Esophagus muscularis mucosa (tissue), 4 donors: ENCODE measurements around the gene CYTH3. TPM values are rescaled to one million over a fixed set of nuclear protein-coding genes. Genes with fewer than 3 reads are reported as not detected.

ENCODE experiments used
- DNase-seq: peaks from one replicate; pipeline ENCODE4 v3.0.0-alpha.2; 2017; ENCODE audit errors: extremely low spot score
- H3K27ac ChIP-seq, 4 donors: fragments of 200-600 bp; sonication (generic); replicated peaks in 1 of 4; 1 replicate in 3 of 4; 2 replicates in 1 of 4; pipeline ENCODE4 v1.5.1; 2016 to 2019; ENCODE audit warnings: mild to moderate bottlenecking in 1 of 4
- H3K27me3 ChIP-seq, 4 donors: fragments of 200-600 bp; sonication (generic); one replicate each; pipeline versions ENCODE4 v1.5.1 to v1.6.0; 2016 to 2019
- H3K36me3 ChIP-seq, 4 donors: fragments of 200-600 bp; sonication (generic); one replicate each; pipeline ENCODE4 v1.5.1; 2016 to 2019
- H3K4me1 ChIP-seq, 4 donors: fragments of 200-600 bp; sonication (generic); one replicate each; pipeline ENCODE4 v1.5.1; 2016 to 2019
- H3K4me3 ChIP-seq, 4 donors: fragments of 200-600 bp; sonication (generic); 1 replicate in 2 of 4; 2 replicates in 2 of 4; pipeline ENCODE4 v1.5.1; 2016 to 2019; ENCODE audit warnings: mild to moderate bottlenecking in 4 of 4, moderate library complexity in 1 of 4
- H3K9me3 ChIP-seq, 4 donors: fragments of 200-600 bp; sonication (generic); 1 replicate in 3 of 4; 2 replicates in 1 of 4; pipeline ENCODE4 v1.5.1; 2016 to 2019
- CTCF ChIP-seq, 3 experiments: fragments of 200-600 bp in 2 of 3; fragments of 450-650 bp in 1 of 3; sonication (generic) in 2 of 3; IDR thresholded peaks; one replicate each; pipeline ENCODE4 v1.5.1; 2017 to 2019; ENCODE audit warnings: antibody characterized with exemption in 3 of 3, mild to moderate bottlenecking in 2 of 3, moderate library complexity in 1 of 3
- EP300 ChIP-seq: sonication (generic); formaldehyde crosslinking; IDR thresholded peaks from one replicate; pipeline ENCODE4 v1.6.1; 2017; ENCODE audit warnings: antibody characterized with exemption
- POLR2A ChIP-seq: fragments of 450-650 bp; IDR thresholded peaks from one replicate; pipeline ENCODE4 v1.6.1; 2017; ENCODE audit warnings: antibody characterized with exemption, moderate library complexity, mild to moderate bottlenecking, low read depth
- POLR2AphosphoS5 ChIP-seq, 2 donors: sonication (generic); formaldehyde crosslinking; IDR thresholded peaks; one replicate each; pipeline ENCODE4 v1.6.1; 2017; ENCODE audit warnings: antibody characterized with exemption in 2 of 2
- WGBS: methylation state at CpG from one replicate; pipeline ENCODE4 v1.1.5; 2018; 5-methylcytosine and 5-hydroxymethylcytosine counted together
- intact Hi-C: fragments of 100-400 bp; cut with DNase I; formaldehyde crosslinking; loops from one replicate; pipeline ENCODE4 v1.15.1; 2023
- total RNA-seq, 4 donors: library from RNA; depleted of rRNA; stranded (reverse); fragments of >200 nt; gene quantifications; one replicate each; pipeline versions ENCODE4 v1.1.0 to v1.2.1, GENCODE V29; 2016

The CYTH3 gene
- total RNA-seq, 4 donors from 2014 or later = 32.0 to 64.6 (median 50.2) TPM

GRCh38 chr7:6205971-6206660 is 66.3 kb downstream of the CYTH3 start:
- Histone ChIP-seq H3K4me3 (no peak overlapping the region), H3K9me3 (no peaks in the 10 kb centered on the region), H3K27ac (no peak overlapping the region), H3K27me3 (no peaks in the 10 kb centered on the region), H3K4me1 (peaks cover 12 to 37% (median 36%) of the 10 kb centered on the region in 4 donors), H3K36me3 (no peaks in the 10 kb centered on the region)
- 75% methylated on average over 3 of the region's 3 CpGs for WGBS
- no peak for DNase-seq
- intact Hi-C loops = no loop called here
- TF ChIP-seq POLR2AphosphoS5 (IDR thresholded peaks at IDR 0.05) = no peak
- no peak for TF ChIP-seq CTCF (IDR thresholded peaks at IDR 0.05)
- TF ChIP-seq EP300 = no peak
- no peak for TF ChIP-seq POLR2A

- no peak for TF ChIP-seq CTCF (IDR thresholded peaks at IDR 0.05)
- intact Hi-C loops = no loop called here
- Histone ChIP-seq H3K27me3 (no peaks in the 10 kb centered on the region), H3K27ac (no peak overlapping the region), H3K4me1 (peaks cover 15 to 29% (median 22%) of the 10 kb centered on the region in 4 donors), H3K4me3 (no peak overlapping the region), H3K36me3 (no peaks in the 10 kb centered on the region), H3K9me3 (no peaks in the 10 kb centered on the region)
- no peak for DNase-seq
- WGBS = 95% methylated on average over 5 of the region's 5 CpGs
These were observed 69.0 kb downstream of the CYTH3 start for GRCh38 chr7:6203381-6203780.

GRCh38 chr7:6202117-6202516 is 70.3 kb downstream of the CYTH3 start:
- no peak for DNase-seq
- Histone ChIP-seq H3K27ac (no peak overlapping the region), H3K27me3 (no peaks in the 10 kb centered on the region), H3K4me3 (no peak overlapping the region), H3K4me1 (peaks cover 13 to 28% (median 21%) of the 10 kb centered on the region in 4 donors), H3K36me3 (no peaks in the 10 kb centered on the region), H3K9me3 (no peaks in the 10 kb centered on the region)
- 89% methylated on average over 10 of the region's 10 CpGs for WGBS
- TF ChIP-seq CTCF (IDR thresholded peaks at IDR 0.05) = no peak
- TF ChIP-seq POLR2AphosphoS5 (IDR thresholded peaks at IDR 0.05) = no peak
- TF ChIP-seq POLR2A = no peak
- TF ChIP-seq EP300 = no peak
- intact Hi-C loops = no loop called here

GRCh38 chr7:6200971-6201370 is 71.5 kb downstream of the CYTH3 start:
- WGBS = 93% methylated on average over 6 of the region's 11 CpGs
- Histone ChIP-seq H3K9me3 (no peaks in the 10 kb centered on the region), H3K27ac (no peak overlapping the region), H3K27me3 (no peaks in the 10 kb centered on the region), H3K4me3 (no peak overlapping the region), H3K4me1 (peaks cover 6 to 26% (median 16%) of the 10 kb centered on the region in 4 donors), H3K36me3 (no peaks in the 10 kb centered on the region)
- intact Hi-C loops = no loop called here
- DNase-seq = no peak
- TF ChIP-seq EP300 (no peak), POLR2AphosphoS5 (IDR thresholded peaks at IDR 0.05) (no peak), CTCF (IDR thresholded peaks at IDR 0.05) (no peak), POLR2A (no peak)
